ENCODE data around the gene SNX30.
"Not testable (repeated sequence)": the region's sequence is repeated elsewhere in the genome, so short reads cannot be mapped to it uniquely, and the experiment has no call there.

Gene SNX30, protein sequence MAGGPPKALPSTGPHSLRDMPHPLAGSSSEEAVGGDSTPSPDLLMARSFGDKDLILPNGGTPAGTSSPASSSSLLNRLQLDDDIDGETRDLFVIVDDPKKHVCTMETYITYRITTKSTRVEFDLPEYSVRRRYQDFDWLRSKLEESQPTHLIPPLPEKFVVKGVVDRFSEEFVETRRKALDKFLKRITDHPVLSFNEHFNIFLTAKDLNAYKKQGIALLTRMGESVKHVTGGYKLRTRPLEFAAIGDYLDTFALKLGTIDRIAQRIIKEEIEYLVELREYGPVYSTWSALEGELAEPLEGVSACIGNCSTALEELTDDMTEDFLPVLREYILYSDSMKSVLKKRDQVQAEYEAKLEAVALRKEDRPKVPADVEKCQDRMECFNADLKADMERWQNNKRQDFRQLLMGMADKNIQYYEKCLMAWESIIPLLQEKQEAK

DNA sequence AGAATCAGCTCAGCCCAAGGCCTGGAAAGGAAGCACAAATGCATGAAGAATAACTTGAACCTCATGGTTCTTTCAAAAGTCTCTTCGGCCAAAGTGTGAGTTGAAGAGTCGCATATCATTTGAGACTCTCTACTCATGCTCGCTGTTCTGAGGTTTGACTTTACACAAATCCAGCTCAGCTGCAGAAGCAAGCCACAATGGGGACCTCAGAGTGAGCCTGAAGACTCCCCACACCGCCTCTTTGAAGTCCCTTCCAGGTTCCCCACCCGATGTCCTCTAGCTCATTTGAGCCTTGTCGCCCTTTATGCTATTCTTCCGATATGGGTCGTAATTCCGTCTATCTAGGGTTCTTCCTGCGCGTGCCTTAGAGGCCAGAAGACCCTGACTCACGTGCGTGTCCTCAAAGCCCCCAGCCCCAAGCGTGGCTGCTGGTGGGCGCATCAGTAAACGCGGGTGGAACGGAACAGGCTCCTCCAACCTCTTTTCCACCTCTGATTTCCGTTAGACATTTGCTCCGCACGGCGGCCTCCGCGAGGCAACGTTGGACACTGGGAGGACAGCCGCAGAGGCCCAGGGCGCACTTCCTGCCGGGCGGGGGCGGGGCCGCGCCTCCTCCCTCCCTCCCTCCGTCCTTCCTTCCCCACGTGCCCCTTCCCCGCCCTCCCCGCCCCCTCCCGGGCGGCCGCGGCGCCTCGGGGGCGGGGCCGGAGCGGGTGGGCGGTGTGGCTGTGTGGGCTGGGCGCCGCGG lies at the start of gene SNX30:
SNX30 (plus strand) TSS at position 745 of the 748 bp plus-strand sequence. CDS start 242 bp downstream, outside the sequence.
- peak; percentile 85 to 97 (median 95) for DNase-seq

DNA sequence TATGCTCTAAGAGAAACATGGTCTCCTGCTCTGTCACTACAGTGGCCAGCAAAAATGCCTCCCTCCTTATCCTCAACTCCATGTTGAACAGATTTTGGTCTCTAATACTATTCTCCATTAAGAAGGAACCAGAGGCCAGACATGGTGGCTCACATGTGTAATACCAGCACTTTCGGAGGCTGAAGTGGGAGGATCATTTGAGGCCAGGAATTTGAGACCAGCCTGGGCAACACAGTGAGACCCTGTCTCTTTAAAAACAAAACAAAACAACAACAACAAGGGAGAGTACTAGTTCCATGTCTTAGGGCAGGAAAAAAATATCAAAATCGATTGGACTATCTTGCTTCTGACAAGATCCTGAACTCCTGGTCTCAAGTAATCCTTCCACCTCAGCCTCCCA lies 47.3 kb upstream of the SNX30 start:
- no peak for DNase-seq

DNA sequence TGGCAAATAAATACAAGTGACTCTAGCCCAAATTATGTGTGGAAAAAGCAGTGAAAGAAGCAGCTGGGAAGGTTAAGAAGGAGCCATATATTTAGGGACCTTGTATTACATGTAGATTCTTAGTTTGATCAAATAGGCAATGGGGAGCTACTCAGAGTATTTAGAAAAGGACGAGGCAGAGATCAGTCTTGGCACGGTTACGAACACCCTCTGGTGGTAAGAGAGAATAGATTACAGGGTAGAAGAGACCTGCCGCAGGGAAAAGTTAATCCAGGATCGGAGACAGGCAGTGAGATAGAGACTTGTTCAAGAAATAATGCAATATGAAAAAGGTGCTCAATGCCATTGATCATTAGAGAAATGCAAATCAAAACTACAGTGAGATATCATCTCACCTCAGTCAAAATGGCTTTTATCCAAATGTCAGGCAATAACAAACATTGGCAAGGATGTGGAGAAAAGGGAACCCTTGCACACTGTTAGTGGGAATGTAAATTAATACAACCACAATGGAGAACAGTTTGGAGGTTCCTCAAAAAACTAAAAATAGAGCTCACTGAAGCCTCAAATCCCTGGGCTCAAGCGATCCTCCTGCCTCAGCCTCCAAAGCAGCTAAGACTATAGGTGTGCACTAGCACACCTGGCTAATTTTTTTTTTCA lies 44.7 kb upstream of the SNX30 start:
- DNase-seq = no peak

DNA sequence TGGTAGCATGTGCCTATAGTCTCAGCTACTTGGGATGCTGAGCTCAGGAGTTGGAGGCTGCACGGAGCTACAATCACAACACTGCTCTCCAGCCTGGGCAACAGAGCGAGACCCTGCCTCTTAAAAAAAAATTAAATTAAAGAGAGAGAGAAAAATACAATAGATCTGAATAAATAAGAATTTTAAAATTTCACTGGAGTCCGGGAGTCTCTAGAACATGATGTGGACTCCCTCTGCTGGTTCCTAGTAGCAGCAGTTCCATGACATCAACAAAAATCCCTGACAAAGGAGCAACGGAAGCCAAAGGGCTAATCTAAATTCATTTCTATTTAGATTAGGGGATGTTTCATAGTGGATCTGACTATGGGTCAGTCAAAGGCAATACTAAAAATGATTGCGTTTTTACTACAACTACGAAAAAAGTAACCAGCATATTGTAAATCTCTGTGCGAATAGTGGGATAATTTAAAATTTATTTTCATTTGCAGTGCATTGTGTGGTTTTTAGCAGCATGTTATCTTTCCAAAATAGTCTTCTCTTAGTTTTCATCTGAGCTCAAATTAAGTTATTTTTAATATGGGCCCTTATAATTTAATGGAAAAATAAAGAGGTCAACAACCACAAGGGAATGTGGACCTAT lies 39.4 kb upstream of the SNX30 start:
- DNase-seq = peak; percentile 40 to 59 (median 49)

DNA sequence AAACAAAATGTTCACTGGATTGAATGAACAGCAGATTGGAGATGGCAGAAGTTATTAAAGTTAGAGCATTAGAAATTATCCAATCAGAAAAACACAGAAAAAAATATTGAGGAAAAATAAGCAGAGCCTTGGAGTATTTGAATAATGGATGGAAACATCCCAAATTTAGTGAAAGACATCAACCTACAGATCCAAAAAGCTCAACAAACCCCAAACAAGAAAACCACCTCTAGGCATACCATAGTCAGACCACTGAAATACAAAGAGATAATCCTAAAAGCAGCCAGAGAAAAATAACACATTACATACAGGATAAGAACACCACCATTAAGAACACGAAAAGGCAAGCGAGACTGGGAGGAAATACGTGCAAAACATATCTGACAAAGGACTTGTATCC lies 37.9 kb upstream of the SNX30 start:
- no peak for DNase-seq

DNA sequence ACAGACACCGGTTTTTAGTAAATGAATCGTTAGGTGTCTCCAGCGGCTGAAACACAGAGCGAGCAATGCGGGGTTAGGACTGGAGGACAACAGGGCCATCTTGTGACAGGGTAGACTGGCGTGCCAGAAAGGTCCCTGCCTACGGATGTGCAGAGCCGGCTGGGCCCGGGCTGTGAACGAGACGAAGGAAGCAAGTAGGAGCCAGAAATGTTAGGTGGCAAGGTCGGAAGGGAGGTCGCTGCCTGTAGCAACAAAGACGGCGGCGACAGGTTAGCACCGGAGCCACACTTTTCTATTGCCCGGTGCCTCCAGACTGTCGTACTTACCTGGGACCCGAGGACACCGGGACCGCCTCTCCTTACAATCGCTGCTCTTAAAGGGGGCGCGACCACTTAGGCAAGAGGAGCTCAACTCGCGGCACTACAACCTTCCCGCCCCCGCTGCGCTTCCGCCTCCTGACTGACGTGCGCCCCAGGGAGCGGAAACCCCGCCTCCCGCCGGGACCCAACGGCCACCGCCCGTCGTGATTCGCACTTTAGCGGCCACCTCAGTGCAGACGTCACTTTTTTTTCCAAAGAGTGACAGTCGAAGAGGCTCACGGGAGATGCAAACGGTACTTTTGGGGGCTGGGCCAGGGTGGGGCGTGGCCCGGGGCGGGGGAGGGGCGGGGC lies 32.8 kb upstream of the SNX30 start, which contains the start of gene INIP:
INIP (minus strand) TSS at position 457 of the 671 bp plus-strand sequence. CDS start 1,632 bp downstream, outside the sequence.
- DNase-seq = peak; percentile 99

DNA sequence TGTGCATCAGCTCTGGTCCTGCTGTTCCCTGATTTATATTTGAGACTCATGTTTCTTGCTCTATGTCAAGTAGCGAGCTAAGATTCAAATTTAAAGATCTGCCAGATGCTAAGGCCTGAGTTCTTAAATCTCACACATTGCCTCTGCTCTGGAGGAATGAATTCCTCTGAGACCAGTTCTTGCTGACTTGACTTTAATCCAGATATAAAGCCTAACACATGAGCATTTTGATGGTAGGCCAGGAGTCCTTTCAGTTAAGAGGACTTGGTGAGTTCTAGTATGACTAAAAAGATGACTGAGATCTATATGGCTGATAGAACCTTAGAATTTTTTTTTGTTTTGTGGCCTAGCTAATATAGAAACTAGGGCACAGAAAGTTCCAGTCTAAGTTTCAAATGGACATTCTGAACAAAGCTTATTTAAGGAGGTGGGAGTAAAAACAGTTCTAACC lies 31.3 kb upstream of the SNX30 start:
- no peak for DNase-seq

DNA sequence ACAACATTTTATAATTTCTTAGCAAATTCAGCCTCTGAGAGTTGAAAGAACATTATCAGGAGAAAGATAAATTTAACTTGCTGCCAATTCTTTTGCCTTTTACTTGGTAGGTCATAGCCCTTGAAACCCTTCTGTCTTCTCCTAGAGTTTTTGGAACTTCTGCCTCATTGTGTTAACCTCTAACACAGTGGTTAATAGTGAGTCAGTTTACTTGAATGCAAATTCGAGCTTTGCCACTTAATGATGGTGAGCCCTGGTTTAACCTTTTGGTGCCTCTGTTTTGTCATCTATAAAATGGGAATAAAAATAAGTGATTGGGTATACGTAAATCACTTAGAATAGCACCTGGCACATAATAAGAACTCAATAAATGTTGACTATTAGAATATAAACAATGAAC lies 30.9 kb upstream of the SNX30 start:
- DNase-seq = no peak

DNA sequence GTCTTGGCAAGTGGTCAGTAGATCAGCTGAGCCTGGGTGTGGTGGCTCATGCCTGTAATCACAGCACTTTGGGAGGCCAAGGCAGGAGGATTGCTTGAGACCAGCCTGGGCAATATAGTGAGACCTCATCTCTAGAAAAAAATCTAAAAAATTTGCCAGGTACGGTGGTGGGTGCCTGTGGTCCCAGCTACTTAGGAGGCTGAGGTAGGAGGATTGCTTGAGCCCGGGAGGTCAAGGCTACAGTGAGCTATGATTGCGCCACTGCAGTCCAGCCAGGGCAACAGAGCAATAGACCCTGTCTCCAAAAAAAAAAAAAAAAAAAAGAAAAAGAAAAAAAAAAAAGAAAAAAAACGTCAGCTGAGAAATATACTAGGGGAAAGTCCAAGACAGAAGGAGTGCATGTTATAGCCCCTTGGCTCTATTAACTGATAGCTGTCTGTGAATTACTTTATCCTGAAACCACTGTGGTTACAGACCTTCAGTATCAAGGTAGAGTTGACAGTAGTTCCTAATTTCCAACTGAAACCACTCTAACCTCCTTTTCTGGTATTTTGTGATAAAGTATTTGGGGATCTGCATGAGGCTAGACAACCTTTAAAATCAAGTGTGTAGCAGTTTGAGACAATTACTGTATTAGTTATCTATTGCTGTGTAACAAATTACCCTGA lies 30.3 kb upstream of the SNX30 start:
- no peak for DNase-seq

DNA sequence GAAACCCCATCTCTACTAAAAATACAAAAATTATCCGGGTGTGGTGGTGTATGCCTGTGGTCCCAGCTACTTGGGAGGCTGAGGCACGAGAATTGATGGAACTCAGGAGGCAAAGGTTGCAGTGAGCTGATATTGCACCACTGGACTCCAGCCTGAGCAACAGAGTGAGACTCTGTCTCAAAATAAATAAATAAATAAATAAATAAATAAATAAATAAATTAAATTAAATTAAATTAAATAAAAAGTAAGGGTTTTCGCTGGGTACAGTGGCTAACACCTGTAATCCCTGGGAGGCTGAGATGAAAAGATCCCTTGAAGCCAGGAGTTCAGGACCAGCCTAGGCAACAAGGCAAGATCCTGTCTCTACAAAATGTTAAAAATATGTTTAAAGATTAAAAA lies 27.8 kb upstream of the SNX30 start:
- not testable (repeated sequence) for DNase-seq

DNA sequence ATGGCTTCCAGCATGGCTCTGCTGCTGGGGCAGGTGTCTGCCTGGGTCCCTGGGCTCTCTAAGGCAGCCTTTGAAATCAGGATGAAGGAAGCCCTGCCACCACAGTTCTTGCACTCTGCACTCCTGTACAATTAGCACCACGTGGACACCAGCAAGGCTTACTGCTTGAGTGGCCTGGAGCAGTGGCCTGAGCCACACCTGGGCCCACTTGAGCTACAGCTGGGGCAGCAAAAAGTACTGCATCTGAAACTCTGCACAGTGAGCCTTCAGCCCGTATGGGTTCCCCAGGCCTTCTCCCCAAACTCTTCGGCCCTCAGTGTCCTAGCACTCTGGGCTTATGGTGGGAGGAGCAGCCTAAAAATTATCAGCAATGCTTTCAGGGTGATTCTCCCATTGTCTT lies 24.6 kb upstream of the SNX30 start:
- DNase-seq = no peak

DNA sequence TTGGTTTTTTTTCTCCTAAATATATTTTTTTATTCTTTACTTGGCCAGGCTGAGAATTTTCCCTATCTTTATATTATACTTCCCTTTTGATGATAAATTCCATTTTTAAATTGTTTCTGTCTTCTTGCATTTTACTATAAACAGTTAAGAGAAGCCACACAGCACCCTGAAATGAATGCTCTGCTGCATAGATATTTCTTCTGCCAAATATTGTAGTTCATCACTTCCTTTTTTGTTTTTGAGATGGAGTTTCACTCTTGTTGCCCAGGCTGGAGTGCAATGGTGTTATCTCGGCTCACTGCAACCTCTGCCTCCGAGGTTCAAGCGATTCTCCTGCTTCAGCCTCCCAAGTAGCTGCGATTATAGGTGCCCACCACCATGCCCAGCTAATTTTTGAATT lies 24.1 kb upstream of the SNX30 start:
- no peak for DNase-seq

DNA sequence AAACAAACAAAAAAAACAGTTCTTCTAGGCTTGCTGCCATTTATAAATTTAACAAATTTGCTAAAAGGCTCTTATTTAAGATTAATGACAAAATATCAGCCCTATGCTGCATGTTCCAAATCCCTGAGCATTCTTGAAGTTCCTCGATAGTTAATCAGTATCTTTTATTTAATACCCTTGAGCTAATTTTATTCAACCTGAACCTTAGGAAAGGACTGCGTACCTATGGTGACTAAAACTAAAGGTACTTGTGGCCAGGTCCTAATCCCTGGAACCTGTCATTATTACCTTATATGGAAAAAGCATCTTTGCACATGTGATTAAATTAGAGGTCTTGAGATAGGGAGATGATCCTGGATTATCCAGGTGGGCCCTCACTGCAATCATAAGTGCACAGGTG lies 22.2 kb upstream of the SNX30 start:
- DNase-seq = no peak

DNA sequence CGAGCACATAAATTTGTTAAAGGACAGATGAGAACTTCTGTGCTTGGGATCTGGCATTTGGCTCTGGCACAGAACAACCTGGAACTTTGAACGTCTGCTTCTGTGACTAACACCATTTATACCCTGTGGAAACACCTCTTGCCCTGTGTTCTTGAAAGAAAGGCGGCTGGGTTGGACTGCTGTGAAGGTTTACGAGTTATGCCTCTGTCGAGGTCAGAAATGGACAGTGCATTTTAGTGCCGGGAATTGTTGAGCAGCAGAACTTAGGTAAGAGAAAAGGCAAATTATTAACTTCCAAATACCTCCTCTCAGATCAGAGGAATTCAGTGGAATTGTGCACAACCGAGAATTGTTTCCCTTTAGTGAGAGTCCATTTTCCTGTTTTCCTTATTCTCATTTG lies 18.6 kb upstream of the SNX30 start:
- no peak for DNase-seq

DNA sequence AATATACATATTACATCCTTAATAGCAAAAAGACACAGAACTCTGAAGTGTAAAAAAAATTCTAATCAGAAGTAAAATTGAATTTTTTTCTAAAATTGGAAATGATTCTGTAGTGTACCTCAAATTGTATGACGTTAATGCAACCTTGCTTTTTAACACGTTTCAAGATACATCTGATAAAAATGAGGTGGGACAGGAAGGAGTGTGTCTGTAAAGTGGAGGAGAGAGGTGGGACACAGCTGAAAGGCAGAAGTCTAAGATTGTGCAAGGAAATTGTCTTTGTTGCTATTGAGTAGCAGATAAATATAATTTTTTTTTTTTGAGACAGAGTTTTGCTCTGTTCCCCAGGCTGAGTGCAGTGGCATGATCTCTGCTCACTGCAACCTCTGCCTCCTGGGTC lies 15.7 kb upstream of the SNX30 start:
- no peak for DNase-seq

DNA sequence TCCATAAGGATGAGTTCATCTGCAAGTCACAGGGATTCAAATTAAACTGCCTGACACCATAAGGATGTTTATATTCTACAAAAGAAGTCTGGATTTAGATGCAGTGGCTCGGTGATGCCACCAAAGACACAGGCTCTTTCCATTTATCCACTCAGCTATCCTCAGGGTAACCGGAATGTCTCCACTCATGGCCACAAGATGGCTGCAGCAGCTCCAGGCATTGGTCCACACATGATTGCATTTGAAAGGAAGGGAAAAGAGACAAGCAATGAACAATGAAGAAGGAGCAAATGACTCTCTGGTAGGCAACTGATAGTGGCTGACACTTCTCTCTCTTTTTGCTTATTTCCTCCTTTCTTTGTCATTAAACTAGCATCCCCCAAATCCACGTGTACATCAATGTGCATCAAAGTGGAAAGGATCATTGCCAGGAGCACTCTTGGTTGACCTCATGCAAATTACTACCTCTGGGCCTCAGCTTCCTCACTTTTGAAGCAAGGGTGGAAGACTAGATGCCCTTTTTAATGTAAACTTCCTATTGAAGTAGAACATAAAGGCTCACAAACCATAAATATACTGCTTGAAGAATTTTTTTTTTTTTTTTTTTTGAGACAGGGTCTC lies 7.2 kb upstream of the SNX30 start:
- DNase-seq = no peak

DNA sequence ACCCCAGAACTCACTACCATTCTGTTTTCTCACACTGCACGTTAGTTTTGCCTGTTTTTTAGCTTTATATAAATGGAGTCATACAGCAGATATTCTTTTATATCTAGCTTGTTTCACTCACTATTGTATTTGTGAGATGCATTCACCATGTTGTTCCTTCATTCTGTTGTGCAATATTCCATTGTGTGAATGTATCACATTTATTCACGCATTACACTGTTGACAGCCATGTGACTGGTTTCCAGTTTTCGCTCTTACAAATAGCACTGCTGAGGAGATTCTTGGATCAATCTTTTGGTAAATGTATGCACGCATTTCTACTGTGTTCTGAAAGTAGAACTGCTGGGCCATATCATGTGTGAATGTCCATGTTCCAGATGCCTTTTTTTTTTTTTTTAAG lies 6.4 kb upstream of the SNX30 start:
- DNase-seq = no peak

DNA sequence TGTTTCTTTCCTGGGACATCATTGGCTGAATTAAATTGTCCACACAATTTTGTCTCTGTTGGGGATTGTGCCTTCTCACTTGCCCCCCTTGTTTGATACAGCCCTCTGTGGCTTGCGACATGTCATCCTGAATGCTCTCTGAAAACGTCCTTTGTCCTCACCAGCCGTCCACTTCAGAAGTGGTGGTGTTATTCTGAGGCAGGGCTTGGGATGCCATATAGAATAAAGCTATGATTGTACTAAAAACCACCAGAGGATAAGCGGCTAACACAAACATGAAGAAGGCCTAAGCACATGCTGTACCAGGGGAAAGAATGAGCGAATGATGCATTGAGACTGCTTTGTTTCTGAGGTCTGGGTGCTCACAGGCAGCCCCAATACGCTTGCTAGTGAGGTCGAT lies 3.5 kb upstream of the SNX30 start:
- no peak for DNase-seq

DNA sequence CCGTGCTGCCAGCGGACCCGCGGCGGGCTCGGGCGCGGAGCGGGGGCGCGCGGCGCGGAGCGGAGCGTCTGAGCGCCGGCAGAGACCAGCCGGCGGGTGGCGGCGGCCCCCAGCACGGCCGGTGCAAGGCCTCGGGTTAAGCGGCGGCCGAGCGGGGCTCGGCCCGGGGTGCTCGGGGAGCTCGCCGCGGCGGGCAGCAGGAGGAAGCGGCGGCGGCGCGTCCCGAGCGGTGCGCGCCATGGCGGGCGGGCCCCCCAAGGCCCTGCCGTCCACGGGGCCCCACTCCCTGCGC lies 150 bp downstream of the SNX30 start:
- DNase-seq = no peak

DNA sequence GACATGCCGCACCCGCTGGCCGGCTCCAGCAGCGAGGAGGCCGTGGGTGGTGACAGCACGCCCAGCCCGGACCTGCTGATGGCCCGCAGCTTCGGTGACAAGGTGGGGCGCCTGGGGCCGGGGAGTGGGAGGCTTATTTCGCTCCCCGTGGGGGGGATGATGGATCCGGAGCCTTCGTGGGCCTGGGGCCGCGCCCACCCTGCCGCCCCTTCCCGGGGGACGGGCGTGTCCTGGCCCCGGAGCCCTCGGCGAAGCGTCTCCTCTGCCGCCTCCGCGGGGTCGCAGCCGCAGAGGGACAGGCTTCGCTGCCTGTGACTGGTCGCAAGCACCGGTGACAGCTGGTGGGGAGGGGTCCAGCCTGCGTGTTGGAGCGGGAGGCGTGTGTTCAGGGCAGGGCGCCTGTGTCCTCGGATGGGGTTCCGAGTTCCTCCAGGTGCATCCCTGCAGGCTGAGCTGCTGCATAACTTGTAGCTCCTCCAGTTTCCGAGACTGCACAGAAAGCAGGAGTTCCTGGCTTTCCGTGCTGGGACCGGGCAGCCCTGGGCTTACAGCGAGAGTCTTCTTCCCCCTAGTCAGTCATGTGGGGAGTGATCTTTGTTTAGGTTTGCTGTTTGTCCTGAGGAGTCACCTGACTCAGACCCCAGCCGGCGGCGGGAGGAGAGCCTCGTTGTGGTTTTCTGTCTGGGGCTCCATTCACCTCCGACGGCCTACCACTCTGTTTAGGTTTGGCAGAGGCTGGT lies 666 bp downstream of the SNX30 start:
- DNase-seq = peak; percentile 59 to 69 (median 65)

Data from suppressor macrophage treated with lipopolysaccharide for 1 hour (primary cell).